OCI-LY7 (cell line): Measurements from ENCODE around the gene METTL26. TPM values are rescaled to one million over a fixed set of nuclear protein-coding genes. Genes with fewer than 3 reads are reported as not detected.

Experiments
- BruUV-seq: library from RNA; stranded (reverse); fragments of 400-500 nt; replicated peaks from 2 replicates; lab custom pipeline; 2021; lab: Mats Ljungman, UMichigan
- CTCF ChIA-PET: fragments of 300-600 bp; sonication (Branson Sonifier 250); formaldehyde crosslinking; loops from one replicate; lab custom pipeline; 2022; ENCODE audit warnings: antibody characterized with exemption; ENCODE audit not compliant: unreplicated experiment; lab: Charles Lee
- POLR2A ChIA-PET: fragments of 300-600 bp; sonication (Branson Sonifier 250); formaldehyde crosslinking; loops from one replicate; lab custom pipeline; 2022; ENCODE audit warnings: antibody characterized with exemption; lab: Charles Lee
- DNase-seq: peaks from one replicate; pipeline ENCODE4 v3.0.0-alpha.2; 2015; ENCODE audit warnings: low spot score
- H2AFZ ChIP-seq: fragments of 200-600 bp; sonication (generic), shearing (Covaris generic); 2 replicates; pipeline ENCODE4 v1.6.1; 2014; ENCODE audit warnings: mild to moderate bottlenecking, antibody characterized with exemption, low read length, moderate library complexity
- H3K27ac ChIP-seq: fragments of 200-600 bp; sonication (generic); 2 replicates; pipeline ENCODE4 v1.5.1; 2014; ENCODE audit warnings: mixed run types, low read depth, mild to moderate bottlenecking, moderate library complexity, low read length, inconsistent platforms; ENCODE audit not compliant: poor library complexity, severe bottlenecking
- H3K36me3 ChIP-seq: fragments of 200-600 bp; sonication (generic); 2 replicates; pipeline ENCODE4 v1.6.1; 2014; ENCODE audit warnings: mild to moderate bottlenecking, antibody characterized with exemption, low read length, moderate library complexity, mixed read lengths; ENCODE audit not compliant: insufficient read depth
- H3K4me1 ChIP-seq: fragments of 200-600 bp; sonication (generic); 2 replicates; pipeline ENCODE4 v1.5.1; 2014; ENCODE audit warnings: mild to moderate bottlenecking, low read length; ENCODE audit not compliant: insufficient read depth, poor library complexity, severe bottlenecking
- H3K4me2 ChIP-seq: fragments of 200-600 bp; sonication (generic); 2 replicates; pipeline ENCODE4 v1.6.1; 2014; ENCODE audit warnings: mild to moderate bottlenecking, low read length
- H3K4me3 ChIP-seq: fragments of 200-600 bp; sonication (generic); 2 replicates; pipeline ENCODE4 v1.5.1; 2014; ENCODE audit warnings: mild to moderate bottlenecking, low read depth, low read length; ENCODE audit not compliant: poor library complexity, severe bottlenecking
- H3K79me2 ChIP-seq: fragments of 200-600 bp; sonication (generic); 2 replicates; pipeline ENCODE4 v1.6.1; 2016; ENCODE audit warnings: low read depth, mild to moderate bottlenecking, low read length, moderate library complexity, mixed read lengths; ENCODE audit not compliant: insufficient read depth
- H3K9me2 ChIP-seq: fragments of 200-600 bp; sonication (generic); 2 replicates; pipeline ENCODE4 v1.6.1; 2016; ENCODE audit warnings: mild to moderate bottlenecking, low read length, mixed read lengths; ENCODE audit not compliant: insufficient read depth
- H3K9me3 ChIP-seq: fragments of 200-600 bp; sonication (generic); 2 replicates; pipeline ENCODE4 v1.6.1; 2014; ENCODE audit warnings: mild to moderate bottlenecking, mixed run types, low read length, mixed read lengths
- H4K20me1 ChIP-seq: fragments of 200-600 bp; sonication (generic); 2 replicates; pipeline ENCODE4 v1.6.1; 2014; ENCODE audit warnings: mild to moderate bottlenecking, antibody characterized with exemption, low read length, moderate library complexity, mixed read lengths; ENCODE audit not compliant: insufficient read depth
- CTCF ChIP-seq: fragments of 200-600 bp; sonication (generic); conservative IDR thresholded peaks from 2 replicates; pipeline ENCODE4 v1.5.1; 2014; ENCODE audit warnings: mild to moderate bottlenecking, antibody characterized with exemption, low read length, moderate library complexity, mixed read lengths
- EZH2phosphoT487 ChIP-seq: fragments of 200-600 bp; sonication (generic); IDR thresholded peaks from 2 replicates; pipeline ENCODE4 v1.6.1; 2018; ENCODE audit warnings: low read depth, borderline replicate concordance, mild to moderate bottlenecking, mixed run types, antibody characterized with exemption, low read length, moderate library complexity, mixed read lengths
- intact Hi-C: fragments of 100-400 bp; cut with micrococcal nuclease; formaldehyde crosslinking; loops from one replicate; pipeline ENCODE4 v1.10.0; 2022; ENCODE audit not compliant: unreplicated experiment
- total RNA-seq, 2 experiments: library from RNA; depleted of rRNA in 1 of 2; stranded (reverse); fragments of >200 nt in 1 of 2; shearing (Covaris generic) in 1 of 2; gene quantifications; 2 replicates each; pipeline ENCODE4 v1.2.3, GENCODE V29; 2014 to 2022

The METTL26 gene
- total RNA-seq, 2 experiments from 2014 or later: 99.0 to 152 TPM

DNA sequence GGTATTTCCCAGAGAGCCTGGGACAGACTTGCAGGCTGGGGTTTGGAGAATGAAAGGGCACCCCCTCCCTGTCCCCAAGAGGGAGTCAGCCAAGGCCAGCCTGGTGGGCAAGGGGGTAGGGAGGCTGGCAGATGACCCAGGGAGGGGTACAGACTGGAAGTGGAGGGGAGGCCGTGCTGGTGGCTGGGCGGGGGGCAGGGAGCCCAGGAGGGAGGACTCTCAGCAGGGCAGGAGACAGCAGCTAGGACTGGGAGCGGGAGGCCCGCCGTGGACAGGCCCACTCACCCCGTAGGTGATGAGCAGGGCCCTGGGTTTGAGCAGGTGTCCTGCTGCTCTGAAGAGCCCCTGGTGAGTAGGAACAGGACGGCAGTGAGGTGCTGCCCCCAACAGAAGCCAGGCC, 1.1 kb downstream of the METTL26 start:
- peak overlapping the region; percentile 87 for H3K4me3 ChIP-seq
- H3K79me2 ChIP-seq: peaks cover 8% of the 10 kb centered on the region; the same call in 1 of the 2 replicates
- H3K36me3 ChIP-seq: peaks cover 8% of the 10 kb centered on the region; the same call in 1 of the 2 replicates
- no peaks in the 10 kb centered on the region for H4K20me1 ChIP-seq
- intact Hi-C loops: no loop called here
- DNase-seq: no peak
- CTCF ChIA-PET: no interaction called here
- no TSS peak for BruUV-seq
- no peak overlapping the region for H2AFZ ChIP-seq
- TF ChIP-seq CTCF (no peak), EZH2phosphoT487 (no peak)
- H3K4me1 ChIP-seq: peaks cover 33% of the 10 kb centered on the region
- H3K27ac ChIP-seq: no peak overlapping the region
- peak overlapping the region; percentile 88 for H3K4me2 ChIP-seq
- no peaks in the 10 kb centered on the region for H3K9me2 ChIP-seq
- POLR2A ChIA-PET: no interaction called here
- no peaks in the 10 kb centered on the region for H3K9me3 ChIP-seq

DNA sequence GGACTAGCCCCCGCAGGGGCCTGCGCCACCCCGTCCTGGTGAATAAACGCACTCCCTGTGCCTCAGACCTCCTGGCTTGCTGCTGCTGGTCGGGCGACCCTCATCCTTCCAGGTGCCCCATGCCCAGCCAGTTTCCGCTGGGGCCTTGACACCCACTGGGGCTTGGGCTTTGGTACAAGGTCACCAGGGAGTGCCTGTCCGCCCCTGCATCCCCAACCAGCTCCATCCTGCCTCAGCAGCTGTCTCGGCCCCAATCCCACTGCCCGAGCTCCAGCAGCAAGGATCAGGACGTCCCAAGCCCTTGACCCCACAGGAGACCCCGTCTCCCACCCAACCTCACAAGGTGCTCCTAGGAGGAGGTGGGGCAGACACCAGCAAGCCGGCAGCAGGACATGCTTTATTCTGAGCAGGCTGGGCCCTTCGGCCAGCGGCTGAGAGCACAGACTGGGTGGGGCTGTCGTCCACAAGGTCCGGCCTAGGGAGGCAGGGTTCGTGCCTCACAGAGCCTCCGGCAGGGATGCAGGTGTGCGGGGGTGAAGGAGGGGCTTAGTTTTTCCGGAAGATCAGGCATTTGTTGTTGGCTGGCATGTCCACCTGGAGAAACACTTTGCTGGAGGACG, 1.9 kb downstream of the METTL26 start:
- Histone ChIP-seq H2AFZ (no peak overlapping the region), H3K9me3 (no peaks in the 10 kb centered on the region), H4K20me1 (no peaks in the 10 kb centered on the region), H3K36me3 (peaks cover 8% of the 10 kb centered on the region; the same call in 1 of the 2 replicates), H3K9me2 (no peaks in the 10 kb centered on the region), H3K4me1 (peaks cover 27% of the 10 kb centered on the region), H3K27ac (no peak overlapping the region), H3K79me2 (peaks cover 8% of the 10 kb centered on the region; the same call in 1 of the 2 replicates), H3K4me3 (no peak overlapping the region), H3K4me2 (no peak overlapping the region)
- TF ChIP-seq CTCF: no peak
- no peak for TF ChIP-seq EZH2phosphoT487
- ChIA-PET POLR2A (no interaction called here), CTCF (no interaction called here)
- intact Hi-C loops: no loop called here
- no peak for DNase-seq
- no TSS peak for BruUV-seq

DNA sequence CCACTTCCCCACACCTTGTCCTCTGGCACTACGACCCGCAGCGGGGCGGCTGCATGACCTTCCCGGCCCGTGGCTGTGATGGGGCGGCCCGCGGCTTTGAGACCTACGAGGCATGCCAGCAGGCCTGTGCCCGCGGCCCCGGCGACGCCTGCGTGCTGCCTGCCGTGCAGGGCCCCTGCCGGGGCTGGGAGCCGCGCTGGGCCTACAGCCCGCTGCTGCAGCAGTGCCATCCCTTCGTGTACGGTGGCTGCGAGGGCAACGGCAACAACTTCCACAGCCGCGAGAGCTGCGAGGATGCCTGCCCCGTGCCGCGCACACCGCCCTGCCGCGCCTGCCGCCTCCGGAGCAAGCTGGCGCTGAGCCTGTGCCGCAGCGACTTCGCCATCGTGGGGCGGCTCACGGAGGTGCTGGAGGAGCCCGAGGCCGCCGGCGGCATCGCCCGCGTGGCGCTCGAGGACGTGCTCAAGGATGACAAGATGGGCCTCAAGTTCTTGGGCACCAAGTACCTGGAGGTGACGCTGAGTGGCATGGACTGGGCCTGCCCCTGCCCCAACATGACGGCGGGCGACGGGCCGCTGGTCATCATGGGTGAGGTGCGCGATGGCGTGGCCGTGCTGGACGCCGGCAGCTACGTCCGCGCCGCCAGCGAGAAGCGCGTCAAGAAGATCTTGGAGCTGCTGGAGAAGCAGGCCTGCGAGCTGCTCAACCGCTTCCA, 2.6 kb downstream of the METTL26 start:
- H3K9me2 ChIP-seq: no peaks in the 10 kb centered on the region
- CTCF ChIA-PET: no interaction called here
- no peak for TF ChIP-seq EZH2phosphoT487
- no peak for TF ChIP-seq CTCF
- H3K4me2 ChIP-seq: no peak overlapping the region
- H4K20me1 ChIP-seq: no peaks in the 10 kb centered on the region
- intact Hi-C loops: no loop called here
- H3K4me3 ChIP-seq: no peak overlapping the region
- H2AFZ ChIP-seq: no peak overlapping the region
- H3K4me1 ChIP-seq: peaks cover 21% of the 10 kb centered on the region
- DNase-seq: no peak
- POLR2A ChIA-PET: no interaction called here
- peaks cover 8% of the 10 kb centered on the region; the same call in 1 of the 2 replicates for H3K79me2 ChIP-seq
- no peak overlapping the region for H3K27ac ChIP-seq
- peaks cover 8% of the 10 kb centered on the region; the same call in 1 of the 2 replicates for H3K36me3 ChIP-seq
- BruUV-seq: no TSS peak
- no peaks in the 10 kb centered on the region for H3K9me3 ChIP-seq
